ENCODE measurements around the gene NUDT7. TPM values are rescaled to one million over a fixed set of nuclear protein-coding genes. Genes with fewer than 3 reads are reported as not detected.

The NUDT7 gene
- total and polyA plus RNA-seq, 4 donors: 6.8 to 18.3 (median 9.9) TPM

- ATAC-seq (ENCODE audit: insufficient read depth, low FRiP score) (no peak), DNase-seq (no peak)
- no peak for TF ChIP-seq CTCF (IDR thresholded peaks at IDR 0.05; ENCODE audit: control extremely low read depth, extremely low read depth)
- H3K27me3 ChIP-seq (ENCODE audit: control insufficient read depth in 3 of 3, insufficient read depth in 3 of 3, low read length in 2 of 3): no peaks in the 10 kb centered on the region
- 76 to 82% methylated on average over 10 of the region's 10 CpGs for WGBS, 2 donors
- no peak overlapping the region for H3K4me3 ChIP-seq
- no peaks in the 10 kb centered on the region for H3K36me3 ChIP-seq (ENCODE audit: control insufficient read depth in 4 of 4, insufficient read depth in 4 of 4, low read length in 4 of 4)
- no peaks in the 10 kb centered on the region for H3K9me3 ChIP-seq (ENCODE audit: control insufficient read depth in 4 of 4, insufficient read depth in 3 of 4, low read length in 3 of 4)
- no peak overlapping the region for H3K9ac ChIP-seq (ENCODE audit: insufficient read depth in 1 of 2, low read length in 2 of 2)
- no peak overlapping the region for H3K27ac ChIP-seq (ENCODE audit: low read depth in 1 of 2, low read length in 1 of 2)
- peaks cover 0 to 29% (median 0%) of the 10 kb centered on the region in 5 donors for H3K4me1 ChIP-seq (ENCODE audit: control insufficient read depth in 5 of 5, insufficient read depth in 5 of 5, low read length in 5 of 5)
Measured at GRCh38 chr16:77682586-77682985, 39.7 kb upstream of the NUDT7 start.

GRCh38 chr16:77683397-77684180 is 38.7 kb upstream of the NUDT7 start:
- 69 to 83% methylated on average over 4 of the region's 4 CpGs for WGBS, 2 donors
- no peak overlapping the region for H3K4me3 ChIP-seq

GRCh38 chr16:77684181-77684526 is 38.2 kb upstream of the NUDT7 start:
- Histone ChIP-seq H3K27me3 (ENCODE audit: control insufficient read depth in 3 of 3, insufficient read depth in 3 of 3, low read length in 2 of 3) (no peaks in the 10 kb centered on the region), H3K27ac (ENCODE audit: low read depth in 1 of 2, low read length in 1 of 2) (no peak overlapping the region), H3K4me3 (no peak overlapping the region), H3K9me3 (ENCODE audit: control insufficient read depth in 4 of 4, insufficient read depth in 3 of 4, low read length in 3 of 4) (no peaks in the 10 kb centered on the region), H3K9ac (ENCODE audit: insufficient read depth in 1 of 2, low read length in 2 of 2) (no peak overlapping the region), H3K36me3 (ENCODE audit: control insufficient read depth in 4 of 4, insufficient read depth in 4 of 4, low read length in 4 of 4) (no peaks in the 10 kb centered on the region), H3K4me1 (ENCODE audit: control insufficient read depth in 5 of 5, insufficient read depth in 5 of 5, low read length in 5 of 5) (peaks cover 0 to 28% (median 0%) of the 10 kb centered on the region in 5 donors)
- DNase-seq (peak in 2 of 3 donors; percentile 32 to 90), ATAC-seq (ENCODE audit: insufficient read depth, low FRiP score) (no peak)
- 76 to 89% methylated on average over 4 of the region's 4 CpGs for WGBS, 2 donors
- no peak for TF ChIP-seq CTCF (IDR thresholded peaks at IDR 0.05; ENCODE audit: control extremely low read depth, extremely low read depth)

More at GRCh38 chr16:77683397-77684180, 38.7 kb upstream of the NUDT7 start:
- H3K27ac ChIP-seq (ENCODE audit: low read depth in 1 of 2, low read length in 1 of 2): no peak overlapping the region
- peaks cover 0 to 29% (median 0%) of the 10 kb centered on the region in 5 donors for H3K4me1 ChIP-seq (ENCODE audit: control insufficient read depth in 5 of 5, insufficient read depth in 5 of 5, low read length in 5 of 5)
- no peaks in the 10 kb centered on the region for H3K9me3 ChIP-seq (ENCODE audit: control insufficient read depth in 4 of 4, insufficient read depth in 3 of 4, low read length in 3 of 4)
- ATAC-seq (ENCODE audit: insufficient read depth, low FRiP score): no peak
- H3K27me3 ChIP-seq (ENCODE audit: control insufficient read depth in 3 of 3, insufficient read depth in 3 of 3, low read length in 2 of 3): no peaks in the 10 kb centered on the region
- no peak for TF ChIP-seq CTCF (IDR thresholded peaks at IDR 0.05; ENCODE audit: control extremely low read depth, extremely low read depth)
- H3K9ac ChIP-seq (ENCODE audit: insufficient read depth in 1 of 2, low read length in 2 of 2): no peak overlapping the region
- H3K36me3 ChIP-seq (ENCODE audit: control insufficient read depth in 4 of 4, insufficient read depth in 4 of 4, low read length in 4 of 4): no peaks in the 10 kb centered on the region
- DNase-seq: no peak
